Fibroblast of pulmonary artery (primary cell): ENCODE data around the gene LTBP1.
A peak's percentile ranks its signal among the peaks of the same experiment; 100 is the strongest.
"Not testable (repeated sequence)": the region's sequence is repeated elsewhere in the genome, so short reads cannot be mapped to it uniquely, and the experiment has no call there.

Experiments
- DNase-seq: peaks from one replicate; pipeline ENCODE4 v3.0.0-alpha.2; 2010; ENCODE audit warnings: low read depth
- H3K4me3 ChIP-seq: replicated peaks from 2 replicates; pipeline ENCODE4 v1.5.1; 2011; ENCODE audit warnings: low read depth, mild to moderate bottlenecking, control low read depth, low read length, moderate library complexity
- TF ChIP-seq, protein P1 (sequence below): IDR thresholded peaks from 2 replicates; pipeline ENCODE4 v1.5.1; 2011; ENCODE audit warnings: mild to moderate bottlenecking, control low read depth, low read length, inconsistent platforms; ENCODE audit errors: missing control alignments

The LTBP1 gene

DNA sequence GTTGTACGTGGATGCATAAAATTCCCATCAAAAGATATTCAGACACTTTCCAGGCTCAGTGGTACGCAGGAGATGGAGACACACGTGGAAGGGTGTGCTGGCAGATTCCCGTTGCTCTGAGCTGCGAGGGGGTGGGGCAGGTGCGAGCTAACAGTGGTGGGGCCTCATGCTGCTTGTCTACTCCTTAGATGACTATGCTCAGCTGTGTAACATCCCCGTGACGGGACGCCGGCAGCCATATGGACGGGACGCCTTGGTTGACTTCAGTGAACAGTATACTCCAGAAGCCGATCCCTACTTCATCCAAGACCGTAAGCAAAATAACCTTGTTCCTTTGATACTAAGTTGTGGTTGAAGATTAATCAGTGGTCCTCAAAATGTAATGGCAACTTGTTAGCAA lies 442.2 kb downstream of the LTBP1 start:
- DNase-seq, result no peak
- TF ChIP-seq, protein P1, sequence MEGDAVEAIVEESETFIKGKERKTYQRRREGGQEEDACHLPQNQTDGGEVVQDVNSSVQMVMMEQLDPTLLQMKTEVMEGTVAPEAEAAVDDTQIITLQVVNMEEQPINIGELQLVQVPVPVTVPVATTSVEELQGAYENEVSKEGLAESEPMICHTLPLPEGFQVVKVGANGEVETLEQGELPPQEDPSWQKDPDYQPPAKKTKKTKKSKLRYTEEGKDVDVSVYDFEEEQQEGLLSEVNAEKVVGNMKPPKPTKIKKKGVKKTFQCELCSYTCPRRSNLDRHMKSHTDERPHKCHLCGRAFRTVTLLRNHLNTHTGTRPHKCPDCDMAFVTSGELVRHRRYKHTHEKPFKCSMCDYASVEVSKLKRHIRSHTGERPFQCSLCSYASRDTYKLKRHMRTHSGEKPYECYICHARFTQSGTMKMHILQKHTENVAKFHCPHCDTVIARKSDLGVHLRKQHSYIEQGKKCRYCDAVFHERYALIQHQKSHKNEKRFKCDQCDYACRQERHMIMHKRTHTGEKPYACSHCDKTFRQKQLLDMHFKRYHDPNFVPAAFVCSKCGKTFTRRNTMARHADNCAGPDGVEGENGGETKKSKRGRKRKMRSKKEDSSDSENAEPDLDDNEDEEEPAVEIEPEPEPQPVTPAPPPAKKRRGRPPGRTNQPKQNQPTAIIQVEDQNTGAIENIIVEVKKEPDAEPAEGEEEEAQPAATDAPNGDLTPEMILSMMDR, result no peak
- no peak overlapping the region for H3K4me3 ChIP-seq

DNA sequence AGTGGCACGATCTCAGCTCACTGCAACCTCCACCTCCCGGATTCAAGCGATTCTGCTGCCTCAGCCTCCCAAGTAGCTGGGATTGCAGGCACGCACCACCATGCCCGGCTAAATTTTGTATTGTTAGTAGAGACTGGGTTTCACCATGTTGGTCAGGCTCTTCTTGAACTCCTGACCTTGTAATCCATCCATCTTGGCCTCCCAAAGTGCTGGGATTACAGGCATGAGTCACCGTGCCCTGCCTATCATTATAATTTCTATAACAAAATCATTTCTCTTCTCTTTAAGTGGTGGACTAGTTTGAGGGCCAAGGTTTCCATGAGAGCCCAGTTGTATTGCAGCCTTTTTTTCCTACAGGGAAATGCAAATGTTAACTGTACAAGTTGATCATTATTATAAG lies 442.9 kb downstream of the LTBP1 start:
- H3K4me3 ChIP-seq, DNase-seq: not testable (repeated sequence)

DNA sequence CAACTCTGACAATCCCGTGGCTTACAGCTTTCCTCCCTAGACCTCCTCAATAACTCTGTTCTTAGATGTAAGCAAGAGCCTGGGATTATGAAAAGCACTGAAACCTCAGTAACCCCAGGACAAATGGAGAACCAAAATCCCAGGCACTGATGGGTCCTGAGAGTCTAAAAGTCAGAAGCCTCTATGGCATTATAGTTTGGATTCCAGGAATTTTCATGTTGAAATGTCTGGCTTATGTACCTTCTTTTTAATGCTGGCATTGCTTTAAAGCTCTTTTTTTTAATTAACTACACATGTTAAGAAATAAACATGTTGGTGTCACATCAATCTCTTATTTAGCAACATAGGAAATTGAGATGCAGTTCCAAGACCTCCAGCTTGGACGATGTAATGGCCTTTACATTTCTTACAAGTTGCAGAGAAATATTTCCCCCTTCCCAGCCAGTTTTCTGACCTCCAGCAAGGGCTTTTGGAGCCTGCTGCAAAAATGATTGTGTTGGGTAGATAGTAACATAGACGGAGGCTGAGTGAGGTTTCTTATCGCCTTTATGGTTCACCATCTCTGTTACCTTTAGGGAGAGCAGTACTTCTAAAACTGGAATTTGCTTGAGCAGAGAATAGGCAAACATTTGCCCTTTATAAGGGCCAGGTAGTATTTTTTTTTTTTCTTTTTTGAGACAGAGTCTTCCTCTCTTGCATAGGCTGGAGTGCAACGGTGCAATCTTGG lies 444.9 kb downstream of the LTBP1 start:
- no peak for DNase-seq
- TF ChIP-seq, protein P1, result no peak
- H3K4me3 ChIP-seq, result no peak overlapping the region

DNA sequence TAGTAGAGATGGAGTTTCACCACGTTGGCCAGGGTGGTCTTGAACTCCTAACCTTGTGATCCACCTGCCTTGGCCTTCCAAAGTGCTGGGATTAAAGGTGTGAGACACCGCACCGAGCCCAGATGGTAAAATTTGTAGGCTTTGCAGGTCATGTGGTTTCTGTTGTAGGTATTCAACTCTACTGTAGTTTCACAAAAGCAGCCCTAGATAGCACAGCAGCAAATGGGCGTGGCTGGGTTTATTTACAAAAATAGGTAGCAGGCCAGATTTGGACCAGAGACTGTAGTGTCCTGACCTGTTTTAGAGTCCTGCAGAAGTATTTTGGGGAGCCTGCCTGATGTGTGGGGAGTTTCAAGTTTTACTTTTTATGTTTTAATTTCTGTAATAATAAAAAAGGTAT lies 445.6 kb downstream of the LTBP1 start:
- TF ChIP-seq, protein P1, result no peak
- DNase-seq, result no peak
- H3K4me3 ChIP-seq, result no peak overlapping the region

DNA sequence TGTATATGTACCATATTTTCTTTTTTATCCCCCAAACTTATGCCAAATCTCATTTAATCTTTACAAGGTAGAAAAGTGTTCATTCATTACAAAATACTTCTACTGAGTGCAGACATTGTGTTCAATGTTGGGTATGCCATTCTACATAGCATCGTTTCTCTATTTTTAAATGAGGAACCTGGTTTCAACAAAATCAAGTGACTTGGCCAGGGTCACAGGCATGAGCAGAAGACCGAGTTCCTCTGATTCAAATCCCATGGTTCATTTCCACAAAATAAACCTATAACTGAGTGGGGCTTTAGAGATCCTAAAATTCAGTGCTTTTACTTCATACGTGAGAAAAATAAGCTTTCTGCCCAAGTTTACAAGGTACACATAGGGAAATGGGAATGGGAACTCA lies 448.3 kb downstream of the LTBP1 start:
- H3K4me3 ChIP-seq, result no peak overlapping the region
- no peak for DNase-seq
- TF ChIP-seq, protein P1, result no peak

DNA sequence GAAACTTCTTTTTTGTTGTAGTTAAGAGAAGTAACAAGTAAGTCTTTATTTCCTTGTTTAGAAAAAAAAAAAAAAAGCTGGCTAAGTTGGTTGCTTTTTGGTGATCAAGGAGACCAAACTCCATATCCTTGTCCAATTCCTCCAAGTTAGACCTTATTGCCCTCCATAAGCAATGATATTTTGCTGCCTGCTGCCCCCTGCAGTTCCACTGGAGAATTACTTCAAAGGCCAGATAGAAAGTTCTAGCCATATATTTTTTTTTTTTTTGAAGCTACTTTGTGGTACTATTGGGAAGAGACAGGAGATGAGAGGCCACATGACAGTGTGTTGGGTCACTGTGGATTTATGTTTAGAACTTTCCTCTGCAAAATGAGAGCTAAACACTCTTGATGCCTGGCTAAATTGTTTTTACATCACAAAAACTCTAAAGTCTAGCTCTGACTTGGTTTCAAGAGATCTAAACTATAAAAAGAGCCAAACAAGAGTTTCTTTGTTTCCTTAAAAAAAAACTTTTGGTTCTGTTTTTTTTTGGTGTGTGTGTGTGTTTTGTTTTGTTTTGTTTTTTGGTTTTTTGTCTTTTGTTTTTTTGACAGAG lies 449.0 kb downstream of the LTBP1 start:
- DNase-seq, result peak; percentile 79
- no peak overlapping the region for H3K4me3 ChIP-seq
- TF ChIP-seq, protein P1, result peak; percentile 78

DNA sequence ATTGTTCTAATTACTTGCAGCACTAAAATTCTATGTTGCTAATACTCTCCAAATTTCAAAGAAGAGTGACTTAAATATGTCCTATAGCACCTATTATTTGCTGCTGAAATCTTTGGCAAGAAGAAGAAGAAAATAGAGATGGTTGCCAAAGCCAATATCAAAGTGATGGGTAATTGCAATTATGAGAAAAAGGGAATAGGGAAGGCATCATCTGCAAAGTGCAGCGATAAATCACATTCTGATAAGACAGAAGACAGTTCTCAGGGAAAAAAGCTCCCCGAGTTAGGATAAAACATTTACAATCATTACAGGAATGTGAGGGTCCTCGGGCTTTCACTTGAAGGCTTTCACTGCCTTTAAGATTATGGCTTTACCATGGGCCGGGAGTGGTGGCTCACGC lies 457.6 kb downstream of the LTBP1 start:
- H3K4me3 ChIP-seq, result no peak overlapping the region
- no peak for DNase-seq
- TF ChIP-seq, protein P1, result no peak
